ENCODE measurements around the gene LCMT1. TPM values are rescaled to one million over a fixed set of nuclear protein-coding genes. Genes with fewer than 3 reads are reported as not detected.
A peak's percentile ranks its signal among the peaks of the same experiment; 100 is the strongest.

LCMT1 gene
- total and polyA plus RNA-seq, 9 of the 15 experiments (the other 6 are each of a cell fraction or from before 2014, with no cell fraction given) = 20.0 to 42.8 (median 32.3) TPM

DNA sequence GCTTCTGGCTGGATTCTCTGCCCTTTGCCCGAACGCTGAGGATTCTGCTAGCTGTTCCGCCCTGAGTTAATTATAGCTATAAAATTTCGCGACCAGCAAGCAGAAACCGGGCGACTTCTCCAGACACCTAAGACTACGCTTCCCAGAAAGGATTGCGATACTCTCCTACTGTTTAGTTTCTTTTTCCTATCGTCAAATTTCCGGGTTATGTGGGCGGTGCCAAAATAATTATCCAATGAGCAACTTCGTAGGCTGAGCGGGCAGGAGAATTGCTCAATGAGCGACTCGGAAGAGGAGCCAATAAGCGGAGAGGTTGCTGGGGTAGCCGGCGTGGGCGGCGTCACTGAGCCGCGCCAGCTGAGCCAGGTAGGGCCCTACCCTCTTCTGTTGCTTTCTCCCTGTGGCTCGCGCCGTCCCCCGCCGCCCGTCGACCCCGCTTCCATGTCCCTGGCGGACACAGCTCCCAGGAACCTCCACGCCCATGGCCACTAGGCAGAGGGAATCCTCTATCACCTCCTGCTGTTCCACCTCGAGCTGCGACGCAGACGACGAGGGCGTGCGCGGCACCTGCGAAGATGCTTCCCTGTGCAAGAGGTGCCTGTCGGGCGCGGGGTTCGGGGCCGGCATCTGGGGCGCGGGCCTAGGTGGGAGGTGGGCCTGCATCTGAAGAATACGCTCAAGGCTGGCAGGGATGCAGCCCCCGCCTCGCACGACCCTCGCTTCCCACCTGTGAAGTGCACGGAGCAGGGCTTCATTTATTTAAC, at the start of gene LCMT1 (continued):
- TF ChIP-seq, protein P1, sequence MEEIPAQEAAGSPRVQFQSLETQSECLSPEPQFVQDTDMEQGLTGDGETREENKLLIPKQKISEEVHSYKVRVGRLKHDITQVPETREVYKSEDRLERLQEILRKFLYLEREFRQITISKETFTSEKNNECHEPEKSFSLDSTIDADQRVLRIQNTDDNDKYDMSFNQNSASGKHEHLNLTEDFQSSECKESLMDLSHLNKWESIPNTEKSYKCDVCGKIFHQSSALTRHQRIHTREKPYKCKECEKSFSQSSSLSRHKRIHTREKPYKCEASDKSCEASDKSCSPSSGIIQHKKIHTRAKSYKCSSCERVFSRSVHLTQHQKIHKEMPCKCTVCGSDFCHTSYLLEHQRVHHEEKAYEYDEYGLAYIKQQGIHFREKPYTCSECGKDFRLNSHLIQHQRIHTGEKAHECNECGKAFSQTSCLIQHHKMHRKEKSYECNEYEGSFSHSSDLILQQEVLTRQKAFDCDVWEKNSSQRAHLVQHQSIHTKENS (CRISPR knock-in tag; IDR thresholded peaks at IDR 0.05) = no peak
- TF ChIP-seq ZNF780A (CRISPR knock-in tag; IDR thresholded peaks at IDR 0.05) (no peak), GATAD2A (IDR thresholded peaks at IDR 0.05) (no peak), ZBTB34 (CRISPR knock-in tag; IDR thresholded peaks at IDR 0.05) (no peak), TAL1 (IDR thresholded peaks at IDR 0.05) (no peak), ZNF75A (CRISPR knock-in tag; IDR thresholded peaks at IDR 0.05) (no peak), TRIM28 (IDR thresholded peaks at IDR 0.05) (no peak), SNAPC5 (CRISPR knock-in tag; IDR thresholded peaks at IDR 0.05) (no peak), TCF7 (IDR thresholded peaks at IDR 0.05; ENCODE audit: borderline replicate concordance) (no peak), SP2 (IDR thresholded peaks at IDR 0.05; ENCODE audit: extremely low read depth, low read depth, low read length, poor library complexity, severe bottlenecking) (peak; percentile 65), KDM2B (CRISPR knock-in tag; IDR thresholded peaks at IDR 0.05) (no peak), ZNF165 (CRISPR knock-in tag; IDR thresholded peaks at IDR 0.05; ENCODE audit: borderline replicate concordance) (no peak), SMARCA4 (IDR thresholded peaks at IDR 0.05) (no peak), ZNF217 (CRISPR knock-in tag; IDR thresholded peaks at IDR 0.05) (no peak), ELF1 (tag; IDR thresholded peaks at IDR 0.05) (peak; percentile 93), HOXB6 (CRISPR knock-in tag; IDR thresholded peaks at IDR 0.05; ENCODE audit: borderline replicate concordance) (no peak), ZNF830 (CRISPR knock-in tag; IDR thresholded peaks at IDR 0.05) (no peak), MAZ (CRISPR knock-in tag; conservative IDR thresholded peaks at IDR 0.05 in 1 of 2, IDR thresholded peaks at IDR 0.05 in 1 of 2) (0 out of 4 replicates have a peak, but pooled peaks of 1 of the 2 experiments have one; percentile 19), NR2F6 (CRISPR knock-in tag; IDR thresholded peaks at IDR 0.05) (no peak), CBX5 (IDR thresholded peaks at IDR 0.05; ENCODE audit: borderline replicate concordance, low read depth) (no peak), THRAP3 (IDR thresholded peaks at IDR 0.05; ENCODE audit: borderline replicate concordance) (no peak), PRMT5 (CRISPR knock-in tag; IDR thresholded peaks at IDR 0.05) (no peak)
- TF ChIP-seq, protein P2, sequence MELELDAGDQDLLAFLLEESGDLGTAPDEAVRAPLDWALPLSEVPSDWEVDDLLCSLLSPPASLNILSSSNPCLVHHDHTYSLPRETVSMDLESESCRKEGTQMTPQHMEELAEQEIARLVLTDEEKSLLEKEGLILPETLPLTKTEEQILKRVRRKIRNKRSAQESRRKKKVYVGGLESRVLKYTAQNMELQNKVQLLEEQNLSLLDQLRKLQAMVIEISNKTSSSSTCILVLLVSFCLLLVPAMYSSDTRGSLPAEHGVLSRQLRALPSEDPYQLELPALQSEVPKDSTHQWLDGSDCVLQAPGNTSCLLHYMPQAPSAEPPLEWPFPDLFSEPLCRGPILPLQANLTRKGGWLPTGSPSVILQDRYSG (tag; conservative IDR thresholded peaks at IDR 0.05; ENCODE audit: low read depth) = no peak
- TF ChIP-seq, protein P3, sequence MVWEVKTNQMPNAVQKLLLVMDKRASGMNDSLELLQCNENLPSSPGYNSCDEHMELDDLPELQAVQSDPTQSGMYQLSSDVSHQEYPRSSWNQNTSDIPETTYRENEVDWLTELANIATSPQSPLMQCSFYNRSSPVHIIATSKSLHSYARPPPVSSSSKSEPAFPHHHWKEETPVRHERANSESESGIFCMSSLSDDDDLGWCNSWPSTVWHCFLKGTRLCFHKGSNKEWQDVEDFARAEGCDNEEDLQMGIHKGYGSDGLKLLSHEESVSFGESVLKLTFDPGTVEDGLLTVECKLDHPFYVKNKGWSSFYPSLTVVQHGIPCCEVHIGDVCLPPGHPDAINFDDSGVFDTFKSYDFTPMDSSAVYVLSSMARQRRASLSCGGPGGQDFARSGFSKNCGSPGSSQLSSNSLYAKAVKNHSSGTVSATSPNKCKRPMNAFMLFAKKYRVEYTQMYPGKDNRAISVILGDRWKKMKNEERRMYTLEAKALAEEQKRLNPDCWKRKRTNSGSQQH (CRISPR knock-in tag; IDR thresholded peaks at IDR 0.05) = no peak
- TF ChIP-seq, protein P4, sequence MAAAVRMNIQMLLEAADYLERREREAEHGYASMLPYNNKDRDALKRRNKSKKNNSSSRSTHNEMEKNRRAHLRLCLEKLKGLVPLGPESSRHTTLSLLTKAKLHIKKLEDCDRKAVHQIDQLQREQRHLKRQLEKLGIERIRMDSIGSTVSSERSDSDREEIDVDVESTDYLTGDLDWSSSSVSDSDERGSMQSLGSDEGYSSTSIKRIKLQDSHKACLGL (CRISPR knock-in tag; IDR thresholded peaks at IDR 0.05; ENCODE audit: borderline replicate concordance, poor library complexity, severe bottlenecking) = no peak

Measured in K562 (cell line).